Mammary epithelial cell (primary cell): ENCODE measurements around the gene SLC38A9.

ENCODE experiments used
- EZH2 ChIP-seq: IDR thresholded peaks from 2 replicates; pipeline ENCODE4 v1.6.1; 2012; ENCODE audit warnings: low read length, inconsistent platforms, borderline replicate concordance
- TF ChIP-seq, protein P1 (sequence below), 2 donors: IDR thresholded peaks in 1 of 2; conservative IDR thresholded peaks in 1 of 2; 2 replicates each; pipeline ENCODE4 v1.5.1; 2011 to 2012; ENCODE audit warnings: inconsistent platforms in 2 of 2, low read length in 2 of 2, mild to moderate bottlenecking in 2 of 2, control low read depth in 1 of 2, low read depth in 1 of 2; ENCODE audit not compliant: insufficient read depth in 1 of 2; ENCODE audit errors: extremely low read depth in 1 of 2

DNA sequence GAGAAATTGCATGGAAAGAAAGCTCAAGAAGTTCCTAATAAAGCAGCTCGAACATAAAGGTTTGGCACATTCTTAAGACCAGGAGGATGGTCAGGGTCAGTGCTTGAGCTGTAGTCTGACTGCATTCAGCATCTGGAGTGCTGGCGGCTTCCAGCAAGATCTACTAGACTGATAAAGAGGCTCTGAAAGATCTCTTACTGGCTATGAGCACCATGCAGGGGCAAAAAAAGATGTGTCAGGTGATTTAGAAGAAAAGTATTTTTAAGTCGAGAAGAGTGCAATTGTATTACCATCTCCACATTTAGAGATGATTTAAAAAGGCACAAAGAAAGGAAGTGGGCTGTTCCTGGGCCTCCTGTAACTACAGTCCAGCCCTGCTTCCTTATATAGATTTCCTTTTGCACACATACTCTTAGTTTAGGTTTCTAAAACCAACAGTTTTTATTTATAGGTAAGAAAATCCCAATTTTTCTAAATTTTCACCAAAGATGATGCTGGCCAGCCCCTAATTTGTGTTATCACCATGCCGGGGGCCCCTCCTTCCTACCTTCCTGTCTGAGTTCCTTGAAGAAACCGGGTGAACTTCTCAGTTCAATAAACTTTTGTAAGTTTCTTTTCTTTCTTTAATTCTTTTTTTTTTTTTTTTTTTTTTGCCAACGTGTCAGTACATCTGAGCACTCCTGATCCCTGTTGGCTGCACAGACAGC lies 111.5 kb downstream of the SLC38A9 start:
- TF ChIP-seq, protein P1, sequence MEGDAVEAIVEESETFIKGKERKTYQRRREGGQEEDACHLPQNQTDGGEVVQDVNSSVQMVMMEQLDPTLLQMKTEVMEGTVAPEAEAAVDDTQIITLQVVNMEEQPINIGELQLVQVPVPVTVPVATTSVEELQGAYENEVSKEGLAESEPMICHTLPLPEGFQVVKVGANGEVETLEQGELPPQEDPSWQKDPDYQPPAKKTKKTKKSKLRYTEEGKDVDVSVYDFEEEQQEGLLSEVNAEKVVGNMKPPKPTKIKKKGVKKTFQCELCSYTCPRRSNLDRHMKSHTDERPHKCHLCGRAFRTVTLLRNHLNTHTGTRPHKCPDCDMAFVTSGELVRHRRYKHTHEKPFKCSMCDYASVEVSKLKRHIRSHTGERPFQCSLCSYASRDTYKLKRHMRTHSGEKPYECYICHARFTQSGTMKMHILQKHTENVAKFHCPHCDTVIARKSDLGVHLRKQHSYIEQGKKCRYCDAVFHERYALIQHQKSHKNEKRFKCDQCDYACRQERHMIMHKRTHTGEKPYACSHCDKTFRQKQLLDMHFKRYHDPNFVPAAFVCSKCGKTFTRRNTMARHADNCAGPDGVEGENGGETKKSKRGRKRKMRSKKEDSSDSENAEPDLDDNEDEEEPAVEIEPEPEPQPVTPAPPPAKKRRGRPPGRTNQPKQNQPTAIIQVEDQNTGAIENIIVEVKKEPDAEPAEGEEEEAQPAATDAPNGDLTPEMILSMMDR (conservative IDR thresholded peaks at IDR 0.05 in 1 of 2, IDR thresholded peaks at IDR 0.05 in 1 of 2; ENCODE audit: extremely low read depth in 1 of 2, insufficient read depth in 1 of 2, low read depth in 1 of 2, low read length in 2 of 2) = no peak
- TF ChIP-seq EZH2 = no peak
